ENCODE data around the gene LPAR1.

Gene LPAR1

DNA sequence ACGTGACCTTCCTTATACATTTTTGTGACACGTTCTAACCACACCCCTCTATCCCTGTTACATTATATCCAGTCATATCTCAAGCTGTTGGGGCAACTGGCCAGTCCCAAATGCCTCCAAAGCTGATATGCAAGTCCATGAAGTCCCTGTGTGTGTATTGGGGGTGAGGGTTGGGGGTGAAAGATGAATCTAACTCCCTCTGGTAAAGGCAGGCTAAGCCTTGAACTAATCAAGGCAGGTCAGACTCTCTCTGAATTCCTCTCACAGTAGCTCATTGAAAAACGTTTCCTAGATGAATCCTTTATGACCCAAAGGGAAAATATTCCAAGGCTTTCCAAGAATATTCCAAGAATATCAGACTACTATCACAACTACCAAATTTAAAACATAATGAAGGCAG, 195.3 kb downstream of the LPAR1 start:
- TF ChIP-seq, protein P1, sequence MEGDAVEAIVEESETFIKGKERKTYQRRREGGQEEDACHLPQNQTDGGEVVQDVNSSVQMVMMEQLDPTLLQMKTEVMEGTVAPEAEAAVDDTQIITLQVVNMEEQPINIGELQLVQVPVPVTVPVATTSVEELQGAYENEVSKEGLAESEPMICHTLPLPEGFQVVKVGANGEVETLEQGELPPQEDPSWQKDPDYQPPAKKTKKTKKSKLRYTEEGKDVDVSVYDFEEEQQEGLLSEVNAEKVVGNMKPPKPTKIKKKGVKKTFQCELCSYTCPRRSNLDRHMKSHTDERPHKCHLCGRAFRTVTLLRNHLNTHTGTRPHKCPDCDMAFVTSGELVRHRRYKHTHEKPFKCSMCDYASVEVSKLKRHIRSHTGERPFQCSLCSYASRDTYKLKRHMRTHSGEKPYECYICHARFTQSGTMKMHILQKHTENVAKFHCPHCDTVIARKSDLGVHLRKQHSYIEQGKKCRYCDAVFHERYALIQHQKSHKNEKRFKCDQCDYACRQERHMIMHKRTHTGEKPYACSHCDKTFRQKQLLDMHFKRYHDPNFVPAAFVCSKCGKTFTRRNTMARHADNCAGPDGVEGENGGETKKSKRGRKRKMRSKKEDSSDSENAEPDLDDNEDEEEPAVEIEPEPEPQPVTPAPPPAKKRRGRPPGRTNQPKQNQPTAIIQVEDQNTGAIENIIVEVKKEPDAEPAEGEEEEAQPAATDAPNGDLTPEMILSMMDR (IDR thresholded peaks at IDR 0.05; ENCODE audit: low read depth, low read length), result no peak
- no peak overlapping the region for H3K4me3 ChIP-seq (ENCODE audit: low read depth, low read length)

DNA sequence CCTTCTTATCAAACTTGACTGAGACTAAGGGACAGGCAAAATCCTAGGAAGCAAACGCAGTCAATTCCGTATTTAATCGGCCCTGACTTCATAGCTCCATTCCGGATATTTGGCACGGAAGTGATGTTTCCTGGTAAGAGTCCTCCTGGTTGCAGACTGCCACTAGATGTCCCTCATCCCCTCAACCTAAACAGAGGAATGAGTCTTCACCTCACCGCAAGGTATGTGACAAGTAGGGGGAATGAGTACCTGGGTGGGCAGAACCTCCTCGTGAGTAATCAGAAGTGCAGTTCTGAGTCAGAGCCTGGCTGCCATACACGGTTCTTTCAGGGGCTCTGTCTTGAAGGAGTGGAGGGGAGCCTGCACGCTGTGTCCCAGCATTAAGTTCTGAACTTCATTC, 196.1 kb downstream of the LPAR1 start:
- TF ChIP-seq, protein P1 (IDR thresholded peaks at IDR 0.05; ENCODE audit: low read depth, low read length), result no peak
- no peak overlapping the region for H3K4me3 ChIP-seq (ENCODE audit: low read depth, low read length)

DNA sequence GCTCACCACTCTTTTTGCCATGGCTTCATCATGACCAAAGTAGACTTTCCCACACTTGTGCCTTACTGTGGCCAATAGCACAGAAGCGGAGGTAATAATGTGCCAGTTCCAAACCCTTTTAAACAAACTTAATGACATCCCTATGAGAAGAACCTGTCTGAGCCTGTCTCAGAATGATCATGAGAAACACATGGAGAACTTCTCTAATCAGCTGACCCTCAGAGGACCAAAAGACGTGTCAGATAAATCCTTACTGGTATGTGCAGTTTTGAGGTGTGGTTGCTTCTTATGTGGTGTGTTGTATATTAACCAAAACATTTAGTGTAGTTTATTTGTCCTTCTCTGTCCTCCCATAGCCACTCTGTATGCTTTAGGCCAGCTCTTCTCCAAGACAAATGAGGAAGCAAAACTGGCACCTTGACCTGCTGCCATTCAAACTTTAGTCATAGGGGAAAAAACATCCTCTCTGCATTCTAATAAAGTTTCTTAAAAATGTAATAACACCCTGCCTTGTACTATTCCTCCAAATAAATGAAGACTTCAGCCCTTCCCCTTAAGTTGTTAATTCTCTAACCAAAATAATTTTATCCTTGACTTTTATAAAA, 200.8 kb downstream of the LPAR1 start:
- H3K4me3 ChIP-seq (ENCODE audit: low read depth, low read length), result no peak overlapping the region
- TF ChIP-seq, protein P1 (IDR thresholded peaks at IDR 0.05; ENCODE audit: low read depth, low read length), result no peak

- no peak overlapping the region for H3K4me3 ChIP-seq (ENCODE audit: low read depth, low read length)
These were observed 202.4 kb downstream of the LPAR1 start for GRCh38 chr9:110835859-110836271.

DNA sequence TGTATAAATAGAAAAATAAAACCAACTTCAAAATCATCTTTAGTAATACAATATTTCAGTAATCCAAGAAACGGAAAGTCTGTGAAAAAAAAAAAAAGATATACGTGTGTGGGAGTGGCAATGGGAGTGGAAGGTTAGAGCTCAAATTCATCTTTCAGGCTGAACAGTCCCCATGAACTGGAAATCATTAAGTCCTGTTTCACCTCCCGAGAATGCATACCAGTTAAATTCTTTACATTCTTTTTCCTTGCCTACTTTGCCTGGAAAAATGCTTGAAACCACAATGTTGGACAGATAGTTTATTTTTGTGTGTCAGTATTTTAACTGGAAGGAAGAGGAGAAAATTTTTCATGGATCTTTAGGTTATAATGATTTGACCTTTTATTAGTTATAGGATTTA, 202.9 kb downstream of the LPAR1 start:
- TF ChIP-seq, protein P1 (IDR thresholded peaks at IDR 0.05; ENCODE audit: low read depth, low read length), result no peak
- H3K4me3 ChIP-seq (ENCODE audit: low read depth, low read length), result no peak overlapping the region

More at GRCh38 chr9:110835859-110836271, 202.4 kb downstream of the LPAR1 start:
- TF ChIP-seq, protein P1 (IDR thresholded peaks at IDR 0.05; ENCODE audit: low read depth, low read length), result no peak

DNA sequence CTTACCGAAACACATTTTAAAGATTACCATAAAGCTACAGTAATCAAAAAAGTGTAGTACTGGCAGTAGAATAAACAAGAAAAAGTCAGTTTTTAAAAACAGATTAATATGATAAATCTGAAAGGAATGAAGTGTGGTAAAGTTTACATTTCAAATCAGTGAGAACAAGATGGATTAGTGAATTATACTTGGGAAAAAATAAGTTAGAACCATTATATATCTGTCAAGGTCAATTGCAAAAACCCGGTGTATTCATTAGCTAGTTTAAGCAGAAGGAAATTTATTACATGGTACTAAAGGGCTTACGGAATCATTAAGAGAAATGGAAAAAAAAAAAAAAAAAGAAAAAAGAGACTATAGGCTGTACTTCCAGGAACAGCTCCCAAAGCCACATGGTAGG, 205.3 kb downstream of the LPAR1 start:
- TF ChIP-seq, protein P1 (IDR thresholded peaks at IDR 0.05; ENCODE audit: low read depth, low read length), result no peak
- H3K4me3 ChIP-seq (ENCODE audit: low read depth, low read length), result no peak overlapping the region

GRCh38 chr9:110830495-110830894, 207.8 kb downstream of the LPAR1 start:
- TF ChIP-seq, protein P1 (IDR thresholded peaks at IDR 0.05; ENCODE audit: low read depth, low read length), result no peak

More at GRCh38 chr9:110830495-110830894, 207.8 kb downstream of the LPAR1 start:
- H3K4me3 ChIP-seq (ENCODE audit: low read depth, low read length), result no peak overlapping the region

Measured in WI38 (cell line).